ENCODE measurements around the gene COL5A2.

DNA sequence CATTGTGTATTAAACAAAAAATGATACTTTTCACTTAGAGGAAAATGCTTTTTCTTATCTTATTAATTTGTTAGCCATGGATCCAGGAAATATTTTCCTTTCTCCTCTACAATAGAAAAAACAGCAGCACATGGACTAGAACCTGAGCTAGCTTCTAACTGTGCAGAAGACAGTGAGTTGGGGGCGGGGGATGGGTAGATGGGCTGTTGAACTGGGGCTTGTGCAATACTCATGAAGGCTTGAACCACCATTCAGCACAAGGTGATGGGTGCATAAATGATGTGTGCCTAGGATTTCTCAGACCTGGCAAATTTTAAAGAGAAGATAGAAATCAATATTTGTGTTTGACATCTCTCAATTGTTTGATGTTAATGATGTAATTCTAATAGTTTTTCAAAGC, 42.0 kb downstream of the COL5A2 start:
- TF ChIP-seq, protein P1, sequence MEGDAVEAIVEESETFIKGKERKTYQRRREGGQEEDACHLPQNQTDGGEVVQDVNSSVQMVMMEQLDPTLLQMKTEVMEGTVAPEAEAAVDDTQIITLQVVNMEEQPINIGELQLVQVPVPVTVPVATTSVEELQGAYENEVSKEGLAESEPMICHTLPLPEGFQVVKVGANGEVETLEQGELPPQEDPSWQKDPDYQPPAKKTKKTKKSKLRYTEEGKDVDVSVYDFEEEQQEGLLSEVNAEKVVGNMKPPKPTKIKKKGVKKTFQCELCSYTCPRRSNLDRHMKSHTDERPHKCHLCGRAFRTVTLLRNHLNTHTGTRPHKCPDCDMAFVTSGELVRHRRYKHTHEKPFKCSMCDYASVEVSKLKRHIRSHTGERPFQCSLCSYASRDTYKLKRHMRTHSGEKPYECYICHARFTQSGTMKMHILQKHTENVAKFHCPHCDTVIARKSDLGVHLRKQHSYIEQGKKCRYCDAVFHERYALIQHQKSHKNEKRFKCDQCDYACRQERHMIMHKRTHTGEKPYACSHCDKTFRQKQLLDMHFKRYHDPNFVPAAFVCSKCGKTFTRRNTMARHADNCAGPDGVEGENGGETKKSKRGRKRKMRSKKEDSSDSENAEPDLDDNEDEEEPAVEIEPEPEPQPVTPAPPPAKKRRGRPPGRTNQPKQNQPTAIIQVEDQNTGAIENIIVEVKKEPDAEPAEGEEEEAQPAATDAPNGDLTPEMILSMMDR (IDR thresholded peaks at IDR 0.05; ENCODE audit: extremely low read depth in 1 of 2, insufficient read depth in 1 of 2, low read depth in 1 of 2, low read length in 2 of 2): no peak
- TF ChIP-seq POLR2A (IDR thresholded peaks at IDR 0.05; ENCODE audit: low read depth, low read length): no peak
- TF ChIP-seq EZH2 (IDR thresholded peaks at IDR 0.05; ENCODE audit: borderline replicate concordance, low read depth, low read length, severe bottlenecking): no peak
- no peak for TF ChIP-seq POLR2AphosphoS5 (IDR thresholded peaks at IDR 0.05; ENCODE audit: insufficient read depth, low read depth, low read length)
- no peak for TF ChIP-seq JUN (IDR thresholded peaks at IDR 0.05; ENCODE audit: borderline replicate concordance, insufficient read depth, insufficient read length, low read depth)

Data from endothelial cell of umbilical vein (primary cell).